Measurements from ENCODE around the gene ALDH18A1. TPM values are rescaled to one million over a fixed set of nuclear protein-coding genes. Genes with fewer than 3 reads are reported as not detected.
"Not testable (repeated sequence)": the region's sequence is repeated elsewhere in the genome, so short reads cannot be mapped to it uniquely, and the experiment has no call there.

The ALDH18A1 gene
- total RNA-seq, 1 experiment from 2014 or later = 43.7 TPM

- no peak overlapping the region for H3K4me3 ChIP-seq (ENCODE audit: low read length)
- no peaks in the 10 kb centered on the region for H3K9me2 ChIP-seq (replicated peaks; ENCODE audit: insufficient read depth, low read length)
- DNase-seq = no peak
- H3K79me2 ChIP-seq (ENCODE audit: low read length) = peaks cover 50% of the 10 kb centered on the region
- peaks cover 3% of the 10 kb centered on the region for H3K4me1 ChIP-seq (ENCODE audit: low read length)
- no peaks in the 10 kb centered on the region for H4K20me1 ChIP-seq (ENCODE audit: insufficient read depth, low read depth, low read length)
- peaks cover 10% of the 10 kb centered on the region for H3K36me3 ChIP-seq (ENCODE audit: insufficient read depth, low read length)
- H2AFZ ChIP-seq (ENCODE audit: low read length) = no peak overlapping the region
- H3K9me3 ChIP-seq (ENCODE audit: low read length) = no peaks in the 10 kb centered on the region
- H3K27me3 ChIP-seq (ENCODE audit: low read length) = no peaks in the 10 kb centered on the region
- no peak overlapping the region for H3K27ac ChIP-seq (ENCODE audit: low read length)
- H3K9ac ChIP-seq (ENCODE audit: low read length) = no peak overlapping the region
- no peak overlapping the region for H3K4me2 ChIP-seq (ENCODE audit: low read depth, low read length, poor library complexity, severe bottlenecking)
Observed at GRCh38 chr10:95644901-95645300, 11.6 kb downstream of the ALDH18A1 start.

- Histone ChIP-seq H3K27me3 (ENCODE audit: low read length) (no peaks in the 10 kb centered on the region), H3K9me3 (ENCODE audit: low read length) (no peaks in the 10 kb centered on the region), H3K4me1 (ENCODE audit: low read length) (no peaks in the 10 kb centered on the region), H3K36me3 (ENCODE audit: insufficient read depth, low read length) (peaks cover 10% of the 10 kb centered on the region), H3K4me3 (ENCODE audit: low read length) (no peak overlapping the region), H3K9me2 (replicated peaks; ENCODE audit: insufficient read depth, low read length) (no peaks in the 10 kb centered on the region), H3K79me2 (ENCODE audit: low read length) (peaks cover 18% of the 10 kb centered on the region), H4K20me1 (ENCODE audit: insufficient read depth, low read depth, low read length) (no peaks in the 10 kb centered on the region), H2AFZ (ENCODE audit: low read length) (no peak overlapping the region), H3K4me2 (ENCODE audit: low read depth, low read length, poor library complexity, severe bottlenecking) (no peak overlapping the region), H3K27ac (ENCODE audit: low read length) (no peak overlapping the region), H3K9ac (ENCODE audit: low read length) (no peak overlapping the region)
- no peak for DNase-seq
Observed at GRCh38 chr10:95640891-95641315, 15.6 kb downstream of the ALDH18A1 start.

GRCh38 chr10:95637911-95638310, 18.6 kb downstream of the ALDH18A1 start:
- Histone ChIP-seq H3K36me3 (ENCODE audit: insufficient read depth, low read length) (peaks cover 9% of the 10 kb centered on the region), H3K27ac (ENCODE audit: low read length) (no peak overlapping the region), H3K4me2 (ENCODE audit: low read depth, low read length, poor library complexity, severe bottlenecking) (no peak overlapping the region), H3K9me3 (ENCODE audit: low read length) (no peaks in the 10 kb centered on the region), H2AFZ (ENCODE audit: low read length) (no peak overlapping the region), H3K9ac (ENCODE audit: low read length) (no peak overlapping the region), H3K27me3 (ENCODE audit: low read length) (no peaks in the 10 kb centered on the region), H3K79me2 (ENCODE audit: low read length) (peaks cover 2% of the 10 kb centered on the region; the same call in 1 of the 2 replicates), H3K4me3 (ENCODE audit: low read length) (no peak overlapping the region), H4K20me1 (ENCODE audit: insufficient read depth, low read depth, low read length) (no peaks in the 10 kb centered on the region), H3K9me2 (replicated peaks; ENCODE audit: insufficient read depth, low read length) (no peaks in the 10 kb centered on the region), H3K4me1 (ENCODE audit: low read length) (no peaks in the 10 kb centered on the region)
- no peak for DNase-seq

GRCh38 chr10:95637140-95637539, 19.4 kb downstream of the ALDH18A1 start:
- Histone ChIP-seq H3K36me3 (ENCODE audit: insufficient read depth, low read length) (peaks cover 3% of the 10 kb centered on the region; the same call in 1 of the 2 replicates), H3K9me3 (ENCODE audit: low read length) (no peaks in the 10 kb centered on the region), H4K20me1 (ENCODE audit: insufficient read depth, low read depth, low read length) (no peaks in the 10 kb centered on the region), H3K79me2 (ENCODE audit: low read length) (no peaks in the 10 kb centered on the region), H3K9me2 (replicated peaks; ENCODE audit: insufficient read depth, low read length) (no peaks in the 10 kb centered on the region), H3K4me1 (ENCODE audit: low read length) (no peaks in the 10 kb centered on the region), H3K27ac (ENCODE audit: low read length) (no peak overlapping the region), H3K4me2 (ENCODE audit: low read depth, low read length, poor library complexity, severe bottlenecking) (no peak overlapping the region), H3K27me3 (ENCODE audit: low read length) (no peaks in the 10 kb centered on the region), H2AFZ (ENCODE audit: low read length) (no peak overlapping the region), H3K9ac (ENCODE audit: low read length) (no peak overlapping the region), H3K4me3 (ENCODE audit: low read length) (no peak overlapping the region)
- DNase-seq = no peak

GRCh38 chr10:95635319-95635733, 21.2 kb downstream of the ALDH18A1 start:
- H3K4me1 ChIP-seq (ENCODE audit: low read length) = no peaks in the 10 kb centered on the region
- no peak for DNase-seq
- no peaks in the 10 kb centered on the region for H3K27me3 ChIP-seq (ENCODE audit: low read length)
- H3K9me2 ChIP-seq (replicated peaks; ENCODE audit: insufficient read depth, low read length) = no peaks in the 10 kb centered on the region
- H3K4me3 ChIP-seq (ENCODE audit: low read length) = no peak overlapping the region
- no peak overlapping the region for H3K4me2 ChIP-seq (ENCODE audit: low read depth, low read length, poor library complexity, severe bottlenecking)
- peaks cover 5% of the 10 kb centered on the region; the same call in 1 of the 2 replicates for H3K36me3 ChIP-seq (ENCODE audit: insufficient read depth, low read length)
- no peak overlapping the region for H2AFZ ChIP-seq (ENCODE audit: low read length)
- no peak overlapping the region for H3K27ac ChIP-seq (ENCODE audit: low read length)
- no peaks in the 10 kb centered on the region for H3K79me2 ChIP-seq (ENCODE audit: low read length)
- H3K9ac ChIP-seq (ENCODE audit: low read length) = no peak overlapping the region
- no peaks in the 10 kb centered on the region for H4K20me1 ChIP-seq (ENCODE audit: insufficient read depth, low read depth, low read length)
- no peaks in the 10 kb centered on the region for H3K9me3 ChIP-seq (ENCODE audit: low read length)

- Histone ChIP-seq H3K79me2 (ENCODE audit: low read length) (no peaks in the 10 kb centered on the region), H3K9ac (ENCODE audit: low read length) (no peak overlapping the region), H3K4me3 (ENCODE audit: low read length) (no peak overlapping the region), H3K4me1 (ENCODE audit: low read length) (no peaks in the 10 kb centered on the region), H3K36me3 (ENCODE audit: insufficient read depth, low read length) (peaks cover 2% of the 10 kb centered on the region; the same call in 1 of the 2 replicates), H3K9me2 (replicated peaks; ENCODE audit: insufficient read depth, low read length) (no peaks in the 10 kb centered on the region), H2AFZ (ENCODE audit: low read length) (no peak overlapping the region), H3K27me3 (ENCODE audit: low read length) (no peaks in the 10 kb centered on the region), H4K20me1 (ENCODE audit: insufficient read depth, low read depth, low read length) (no peaks in the 10 kb centered on the region), H3K27ac (ENCODE audit: low read length) (no peak overlapping the region), H3K9me3 (ENCODE audit: low read length) (no peaks in the 10 kb centered on the region), H3K4me2 (ENCODE audit: low read depth, low read length, poor library complexity, severe bottlenecking) (no peak overlapping the region)
- DNase-seq = no peak
Observed at GRCh38 chr10:95628786-95629185, 27.7 kb downstream of the ALDH18A1 start.

- Histone ChIP-seq H4K20me1 (ENCODE audit: insufficient read depth, low read depth, low read length) (no peaks in the 10 kb centered on the region), H3K27ac (ENCODE audit: low read length) (no peak overlapping the region), H3K4me1 (ENCODE audit: low read length) (no peaks in the 10 kb centered on the region), H3K9me2 (replicated peaks; ENCODE audit: insufficient read depth, low read length) (no peaks in the 10 kb centered on the region), H3K4me2 (ENCODE audit: low read depth, low read length, poor library complexity, severe bottlenecking) (no peak overlapping the region), H2AFZ (ENCODE audit: low read length) (no peak overlapping the region), H3K9me3 (ENCODE audit: low read length) (no peaks in the 10 kb centered on the region), H3K4me3 (ENCODE audit: low read length) (no peak overlapping the region), H3K9ac (ENCODE audit: low read length) (no peak overlapping the region), H3K36me3 (ENCODE audit: insufficient read depth, low read length) (peaks cover 2% of the 10 kb centered on the region; the same call in 1 of the 2 replicates), H3K79me2 (ENCODE audit: low read length) (no peaks in the 10 kb centered on the region), H3K27me3 (ENCODE audit: low read length) (no peaks in the 10 kb centered on the region)
- DNase-seq = no peak
Observed at GRCh38 chr10:95626500-95626899, 30.0 kb downstream of the ALDH18A1 start.

- H3K27ac ChIP-seq (ENCODE audit: low read length); H3K4me2 ChIP-seq (ENCODE audit: low read depth, low read length, poor library complexity, severe bottlenecking); H3K9me2 ChIP-seq (replicated peaks; ENCODE audit: insufficient read depth, low read length); H3K79me2 ChIP-seq (ENCODE audit: low read length); H4K20me1 ChIP-seq (ENCODE audit: insufficient read depth, low read depth, low read length); H3K4me1 ChIP-seq (ENCODE audit: low read length); H3K27me3 ChIP-seq (ENCODE audit: low read length); DNase-seq; H3K36me3 ChIP-seq (ENCODE audit: insufficient read depth, low read length); H2AFZ ChIP-seq (ENCODE audit: low read length); H3K9ac ChIP-seq (ENCODE audit: low read length); H3K4me3 ChIP-seq (ENCODE audit: low read length); H3K9me3 ChIP-seq (ENCODE audit: low read length): not testable (repeated sequence)
Observed at GRCh38 chr10:95620415-95620814, 36.1 kb downstream of the ALDH18A1 start.

- H3K79me2 ChIP-seq (ENCODE audit: low read length) = no peaks in the 10 kb centered on the region
- H3K9me3 ChIP-seq (ENCODE audit: low read length) = no peaks in the 10 kb centered on the region
- no peak overlapping the region for H3K4me2 ChIP-seq (ENCODE audit: low read depth, low read length, poor library complexity, severe bottlenecking)
- no peaks in the 10 kb centered on the region for H3K27me3 ChIP-seq (ENCODE audit: low read length)
- H2AFZ ChIP-seq (ENCODE audit: low read length) = no peak overlapping the region
- no peak overlapping the region for H3K4me3 ChIP-seq (ENCODE audit: low read length)
- no peak overlapping the region for H3K9ac ChIP-seq (ENCODE audit: low read length)
- no peaks in the 10 kb centered on the region for H3K4me1 ChIP-seq (ENCODE audit: low read length)
- no peaks in the 10 kb centered on the region for H3K9me2 ChIP-seq (replicated peaks; ENCODE audit: insufficient read depth, low read length)
- H3K36me3 ChIP-seq (ENCODE audit: insufficient read depth, low read length) = peaks cover 3% of the 10 kb centered on the region; the same call in 1 of the 2 replicates
- no peaks in the 10 kb centered on the region for H4K20me1 ChIP-seq (ENCODE audit: insufficient read depth, low read depth, low read length)
- no peak for DNase-seq
- no peak overlapping the region for H3K27ac ChIP-seq (ENCODE audit: low read length)
Observed at GRCh38 chr10:95618101-95618500, 38.4 kb downstream of the ALDH18A1 start.
